ENCODE results near the gene CHD3.

DNA sequence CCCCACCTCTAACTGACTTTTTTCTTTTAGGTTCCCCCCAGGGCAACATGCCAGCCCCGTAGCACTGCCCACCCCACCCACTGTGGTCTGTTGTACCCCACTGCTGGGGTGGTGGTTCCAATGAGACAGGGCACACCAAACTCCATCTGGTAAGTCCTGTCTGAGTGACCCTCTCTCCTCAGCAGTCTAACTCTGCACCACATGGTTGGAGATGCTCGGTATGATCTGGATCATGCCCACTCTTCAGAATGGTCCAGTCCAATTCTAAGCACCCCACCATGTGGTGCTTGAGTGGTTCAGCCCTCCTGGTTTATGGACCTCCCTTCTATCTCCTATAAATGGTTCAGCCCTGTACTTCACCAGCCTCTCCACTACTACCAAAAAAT is 48.7 kb upstream of the CHD3 start:
- TF ChIP-seq MYC (IDR thresholded peaks at IDR 0.05; ENCODE audit: insufficient read depth, insufficient read length, insufficient replicate concordance, low read length, severe bottlenecking) (no peak), PAX5 (IDR thresholded peaks at IDR 0.05; ENCODE audit: borderline replicate concordance, low read depth, low read length) (no peak), CREB1 (IDR thresholded peaks at IDR 0.05; ENCODE audit: low read depth) (no peak), NRF1 (conservative IDR thresholded peaks at IDR 0.05; ENCODE audit: low read depth, low read length) (no peak), HDAC2 (IDR thresholded peaks at IDR 0.05) (no peak), ZZZ3 (IDR thresholded peaks at IDR 0.05; ENCODE audit: control insufficient read depth, insufficient read length, low read depth) (no peak), TARDBP (IDR thresholded peaks at IDR 0.05; ENCODE audit: borderline replicate concordance) (no peak), GABPA (IDR thresholded peaks at IDR 0.05; ENCODE audit: low read depth) (no peak), POLR2AphosphoS5 (IDR thresholded peaks at IDR 0.05; ENCODE audit: low read length) (no peak), RFX5 (IDR thresholded peaks at IDR 0.05; ENCODE audit: low read depth, low read length) (no peak), SUPT20H (IDR thresholded peaks at IDR 0.05; ENCODE audit: borderline replicate concordance, control insufficient read depth, low read depth, low read length) (no peak)
- TF ChIP-seq, protein P1, sequence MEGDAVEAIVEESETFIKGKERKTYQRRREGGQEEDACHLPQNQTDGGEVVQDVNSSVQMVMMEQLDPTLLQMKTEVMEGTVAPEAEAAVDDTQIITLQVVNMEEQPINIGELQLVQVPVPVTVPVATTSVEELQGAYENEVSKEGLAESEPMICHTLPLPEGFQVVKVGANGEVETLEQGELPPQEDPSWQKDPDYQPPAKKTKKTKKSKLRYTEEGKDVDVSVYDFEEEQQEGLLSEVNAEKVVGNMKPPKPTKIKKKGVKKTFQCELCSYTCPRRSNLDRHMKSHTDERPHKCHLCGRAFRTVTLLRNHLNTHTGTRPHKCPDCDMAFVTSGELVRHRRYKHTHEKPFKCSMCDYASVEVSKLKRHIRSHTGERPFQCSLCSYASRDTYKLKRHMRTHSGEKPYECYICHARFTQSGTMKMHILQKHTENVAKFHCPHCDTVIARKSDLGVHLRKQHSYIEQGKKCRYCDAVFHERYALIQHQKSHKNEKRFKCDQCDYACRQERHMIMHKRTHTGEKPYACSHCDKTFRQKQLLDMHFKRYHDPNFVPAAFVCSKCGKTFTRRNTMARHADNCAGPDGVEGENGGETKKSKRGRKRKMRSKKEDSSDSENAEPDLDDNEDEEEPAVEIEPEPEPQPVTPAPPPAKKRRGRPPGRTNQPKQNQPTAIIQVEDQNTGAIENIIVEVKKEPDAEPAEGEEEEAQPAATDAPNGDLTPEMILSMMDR (IDR thresholded peaks at IDR 0.05 in 2 of 3, conservative IDR thresholded peaks at IDR 0.05 in 1 of 3; ENCODE audit: control insufficient read depth in 2 of 3, extremely low read depth in 1 of 3, insufficient read depth in 1 of 3, low read depth in 3 of 3, low read length in 3 of 3), result no peak

Data from GM12878 (cell line).